ENCODE measurements around the gene ASIC3. TPM values are rescaled to one million over a fixed set of nuclear protein-coding genes. Genes with fewer than 3 reads are reported as not detected.

ASIC3 gene
- total and polyA plus RNA-seq, 2 of the 8 experiments (the other 6 are each of a cell fraction or from before 2014, with no cell fraction given) = 1.6 to 1.9 TPM

GRCh38 chr7:151087245-151088018 lies 39.1 kb downstream of the ASIC3 start:
- Histone ChIP-seq H2BK120ac (replicated peaks; ENCODE audit: low read depth, low read length) (no peak overlapping the region), H3K14ac (ENCODE audit: insufficient read length) (no peak overlapping the region), H3K4ac (replicated peaks; ENCODE audit: insufficient read length, low read depth, low read length) (no peak overlapping the region), H3K4me1 (replicated peaks in 1 of 4; ENCODE audit: control insufficient read depth in 3 of 4, insufficient read depth in 4 of 4, low read length in 3 of 4) (peaks cover 6 to 43% (median 26%) of the 10 kb centered on the region in 4 experiments), H2AFZ (ENCODE audit: low read length) (no peak overlapping the region), H2BK20ac (ENCODE audit: low read length) (no peak overlapping the region), H2BK5ac (ENCODE audit: low read depth, low read length) (no peak overlapping the region), H4K8ac (ENCODE audit: extremely low read depth, insufficient read depth, low read length) (peak overlapping the region; percentile 47; the same call in 1 of the 2 replicates), H3K18ac (ENCODE audit: extremely low read depth, low read length) (no peak overlapping the region; the same call in none of the 2 replicates), H3K4me2 (ENCODE audit: insufficient read depth in 1 of 2, low read depth in 2 of 2, low read length in 2 of 2) (peak overlapping the region; percentile 73 to 83), H3K56ac (replicated peaks; ENCODE audit: insufficient read length, low read depth, low read length) (no peak overlapping the region), H2AK5ac (ENCODE audit: low read depth, low read length) (no peak overlapping the region), H2BK12ac (ENCODE audit: low read depth, low read length) (no peak overlapping the region), H3K79me2 (ENCODE audit: control insufficient read depth in 1 of 2, insufficient read depth in 2 of 2, low read length in 2 of 2) (peaks cover 5 to 46% of the 10 kb centered on the region in 2 experiments; a peak in 3 of 4 replicates), H3K9ac (replicated peaks in 1 of 4; ENCODE audit: extremely low read depth in 1 of 4, low read depth in 3 of 4, low read length in 3 of 4) (peak overlapping the region; percentile 46 to 69 (median 64); a peak in 5 of 7 replicates), H4K91ac (replicated peaks; ENCODE audit: insufficient read length, low read length) (peak overlapping the region; percentile 71), H3K27ac (ENCODE audit: low read depth, low read length) (no peak overlapping the region), H3K27me3 (replicated peaks in 1 of 4; ENCODE audit: control insufficient read depth in 3 of 4, extremely low read depth in 1 of 4, insufficient read depth in 3 of 4, low read length in 3 of 4) (peaks cover 0 to 28% (median 14%) of the 10 kb centered on the region in 4 experiments; a peak in 6 of 7 replicates), H4K20me1 (replicated peaks in 1 of 2; ENCODE audit: control insufficient read depth in 1 of 2, insufficient read depth in 2 of 2, low read length in 2 of 2) (peaks cover 31 to 41% of the 10 kb centered on the region in 2 experiments), H3K36me3 (ENCODE audit: control insufficient read depth in 2 of 4, insufficient read depth in 4 of 4, low read length in 3 of 4) (no peaks in the 10 kb centered on the region), H3K23me2 (ENCODE audit: low read depth, low read length) (peaks cover 25% of the 10 kb centered on the region), H2BK15ac (ENCODE audit: low read length) (peak overlapping the region; percentile 53; the same call in 1 of the 2 replicates), H4K5ac (ENCODE audit: insufficient read length, low read depth, low read length) (no peak overlapping the region), H3K23ac (ENCODE audit: insufficient read length) (no peak overlapping the region), H3K9me3 (ENCODE audit: insufficient read depth in 2 of 2, low read depth in 1 of 2, low read length in 1 of 2) (no peaks in the 10 kb centered on the region), H3K4me3 (ENCODE audit: extremely low read depth in 1 of 4, insufficient read depth in 2 of 4, low read depth in 3 of 4, low read length in 4 of 4) (peak overlapping the region; percentile 58 to 75 (median 66)), H3K79me1 (ENCODE audit: low read depth, low read length) (peaks cover 6% of the 10 kb centered on the region; the same call in 1 of the 2 replicates)
- DNase-seq (ENCODE audit: low read depth in 1 of 2, low spot score in 2 of 2) (no peak), FAIRE-seq (no peak)
- WGBS, 2 experiments (ENCODE audit: extremely low coverage in 1 of 2, insufficient coverage in 1 of 2, insufficient read length in 1 of 2, insufficient replicate concordance in 2 of 2, low coverage in 1 of 2, low lambda C conversion rate in 2 of 2, missing lambda C conversion rate in 1 of 2) = 3% methylated on average over 46 of the region's 70 CpGs; no CpG with 5 or more reads in 1 of the 2 experiments
- ChIA-PET CTCF (ENCODE audit: partially characterized antibody) (interaction anchor here (0.9 to 15.1 kb wide), 9 partner anchors 10 to 157 kb away, joined by 3 to 448 read pairs (median 5); partner anchors contain the start of genes ABCB8 and ABCF2), POLR2A (ENCODE audit: partially characterized antibody) (interaction anchor here (0.6 to 4.9 kb wide), 5 partner anchors 10 to 59 kb away, joined by 3 to 33 read pairs (median 3); partner anchors contain the start of genes ABCB8 and CDK5)
- no peak for TF ChIP-seq TCF12 (IDR thresholded peaks at IDR 0.05; ENCODE audit: low read depth, low read length)
- no peak for TF ChIP-seq RXRA (IDR thresholded peaks at IDR 0.05; ENCODE audit: insufficient read depth, low read depth, low read length)
- no peak for TF ChIP-seq CTBP2 (IDR thresholded peaks at IDR 0.05; ENCODE audit: borderline replicate concordance, insufficient read depth, insufficient read length, low read length)
- TF ChIP-seq KDM4A (IDR thresholded peaks at IDR 0.05; ENCODE audit: low read depth, low read length, severe bottlenecking) = peak; percentile 22
- no peak for TF ChIP-seq CREB1 (IDR thresholded peaks at IDR 0.05)
- TF ChIP-seq BACH1 (IDR thresholded peaks at IDR 0.05; ENCODE audit: low read length) = no peak
- no peak for TF ChIP-seq EP300 (IDR thresholded peaks at IDR 0.05; ENCODE audit: borderline replicate concordance in 1 of 2, low read depth in 2 of 2, low read length in 2 of 2)
- TF ChIP-seq POU5F1 (IDR thresholded peaks at IDR 0.05; ENCODE audit: low read depth, low read length) = no peak
